Measurements from ENCODE around the gene KRTAP20-1. TPM values are rescaled to one million over a fixed set of nuclear protein-coding genes. Genes with fewer than 3 reads are reported as not detected.

Gene KRTAP20-1, protein sequence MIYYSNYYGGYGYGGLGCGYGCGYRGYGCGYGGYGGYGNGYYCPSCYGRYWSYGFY
- total RNA-seq = not detected

GRCh38 chr21:30616125-30616524 is at the start of gene KRTAP20-1:
TSS of gene KRTAP20-1 (plus strand) at chr21:30616425. CDS start at chr21:30616455, 30 bp downstream.
- TF ChIP-seq, protein P1, sequence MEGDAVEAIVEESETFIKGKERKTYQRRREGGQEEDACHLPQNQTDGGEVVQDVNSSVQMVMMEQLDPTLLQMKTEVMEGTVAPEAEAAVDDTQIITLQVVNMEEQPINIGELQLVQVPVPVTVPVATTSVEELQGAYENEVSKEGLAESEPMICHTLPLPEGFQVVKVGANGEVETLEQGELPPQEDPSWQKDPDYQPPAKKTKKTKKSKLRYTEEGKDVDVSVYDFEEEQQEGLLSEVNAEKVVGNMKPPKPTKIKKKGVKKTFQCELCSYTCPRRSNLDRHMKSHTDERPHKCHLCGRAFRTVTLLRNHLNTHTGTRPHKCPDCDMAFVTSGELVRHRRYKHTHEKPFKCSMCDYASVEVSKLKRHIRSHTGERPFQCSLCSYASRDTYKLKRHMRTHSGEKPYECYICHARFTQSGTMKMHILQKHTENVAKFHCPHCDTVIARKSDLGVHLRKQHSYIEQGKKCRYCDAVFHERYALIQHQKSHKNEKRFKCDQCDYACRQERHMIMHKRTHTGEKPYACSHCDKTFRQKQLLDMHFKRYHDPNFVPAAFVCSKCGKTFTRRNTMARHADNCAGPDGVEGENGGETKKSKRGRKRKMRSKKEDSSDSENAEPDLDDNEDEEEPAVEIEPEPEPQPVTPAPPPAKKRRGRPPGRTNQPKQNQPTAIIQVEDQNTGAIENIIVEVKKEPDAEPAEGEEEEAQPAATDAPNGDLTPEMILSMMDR (IDR thresholded peaks at IDR 0.05) = no peak
- intact Hi-C loops (cut with micrococcal nuclease) = no loop called here
- ATAC-seq = no peak

GRCh38 chr21:30567617-30568016 is 48.6 kb upstream of the KRTAP20-1 start:
- Mint-ChIP-seq H3K27me3 (no peaks in the 10 kb centered on the region), H3K9me3 (no peaks in the 10 kb centered on the region), H3K27ac (no peak overlapping the region), H3K4me3 (no peak overlapping the region), H3K36me3 (ENCODE audit: low read depth) (no peaks in the 10 kb centered on the region), H3K4me1 (ENCODE audit: low read depth) (no peaks in the 10 kb centered on the region)
- ChIA-PET POLR2A (no interaction called here), CTCF (no interaction called here)
- intact Hi-C loops (cut with micrococcal nuclease) = no loop called here
- no peak for DNase-seq
- no peak for ATAC-seq
- TF ChIP-seq, protein P1 (IDR thresholded peaks at IDR 0.05) = no peak

More at GRCh38 chr21:30616125-30616524, at the start of gene KRTAP20-1:
- no peaks in the 10 kb centered on the region for H3K9me3 Mint-ChIP-seq
- H3K27ac Mint-ChIP-seq = no peak within 1 kb of the TSS
- H3K27me3 Mint-ChIP-seq = no peaks in the 10 kb centered on the region
- H3K4me3 Mint-ChIP-seq = no peak within 1 kb of the TSS
- H3K4me1 Mint-ChIP-seq (ENCODE audit: low read depth) = no peaks in the 10 kb centered on the region
- no peaks in the 10 kb centered on the region for H3K36me3 Mint-ChIP-seq (ENCODE audit: low read depth)
- ChIA-PET POLR2A (no interaction called here), CTCF (no interaction called here)
- DNase-seq = no peak

GRCh38 chr21:30577766-30578165 is 38.5 kb upstream of the KRTAP20-1 start:
- H3K36me3 Mint-ChIP-seq (ENCODE audit: low read depth) = no peaks in the 10 kb centered on the region
- intact Hi-C loops (cut with micrococcal nuclease) = no loop called here
- H3K4me1 Mint-ChIP-seq (ENCODE audit: low read depth) = no peaks in the 10 kb centered on the region
- no peaks in the 10 kb centered on the region for H3K9me3 Mint-ChIP-seq
- no peak overlapping the region for H3K4me3 Mint-ChIP-seq
- POLR2A ChIA-PET = no interaction called here
- ATAC-seq (no peak), DNase-seq (no peak)
- H3K27me3 Mint-ChIP-seq = no peaks in the 10 kb centered on the region
- TF ChIP-seq, protein P1 (IDR thresholded peaks at IDR 0.05) = no peak
- CTCF ChIA-PET = no interaction called here
- no peak overlapping the region for H3K27ac Mint-ChIP-seq

- no peaks in the 10 kb centered on the region for H3K27me3 Mint-ChIP-seq
- no peak overlapping the region for H3K4me3 Mint-ChIP-seq
- no peaks in the 10 kb centered on the region for H3K4me1 Mint-ChIP-seq (ENCODE audit: low read depth)
- TF ChIP-seq, protein P1 (IDR thresholded peaks at IDR 0.05) = no peak
- intact Hi-C loops (cut with micrococcal nuclease) = no loop called here
- DNase-seq (no peak), ATAC-seq (no peak)
- no peaks in the 10 kb centered on the region for H3K36me3 Mint-ChIP-seq (ENCODE audit: low read depth)
- no peaks in the 10 kb centered on the region for H3K9me3 Mint-ChIP-seq
- ChIA-PET CTCF (interaction anchor here (0.6 kb wide), 1 partner anchor 75 kb away, joined by 3 read pairs; no protein-coding TSS in a partner anchor), POLR2A (no interaction called here)
- H3K27ac Mint-ChIP-seq = no peak overlapping the region
Measured at GRCh38 chr21:30579346-30579745, 36.9 kb upstream of the KRTAP20-1 start.

DNA sequence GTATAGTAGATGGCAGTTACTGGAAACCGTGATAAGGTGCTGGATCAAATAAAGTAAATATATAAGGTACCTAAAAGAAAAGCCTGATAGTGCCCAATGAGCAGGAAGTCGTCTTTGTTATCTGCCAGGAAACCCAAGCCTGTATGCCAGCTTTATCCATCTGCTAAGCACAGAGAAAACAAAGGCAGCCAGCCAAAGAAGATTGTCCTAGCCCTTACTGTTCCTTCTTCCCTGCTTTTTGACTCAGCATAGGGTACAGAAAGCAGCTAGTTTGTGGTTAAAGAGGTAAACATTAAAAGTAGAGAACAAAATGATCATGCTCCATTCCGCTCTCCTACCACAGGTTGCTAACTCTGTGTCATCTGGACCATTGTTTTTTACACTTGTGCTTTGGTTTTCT is 36.1 kb upstream of the KRTAP20-1 start:
- DNase-seq (no peak), ATAC-seq (no peak)
- ChIA-PET CTCF (no interaction called here), POLR2A (no interaction called here)
- Mint-ChIP-seq H3K36me3 (ENCODE audit: low read depth) (no peaks in the 10 kb centered on the region), H3K4me1 (ENCODE audit: low read depth) (no peaks in the 10 kb centered on the region), H3K9me3 (no peaks in the 10 kb centered on the region), H3K27me3 (no peaks in the 10 kb centered on the region), H3K4me3 (no peak overlapping the region), H3K27ac (no peak overlapping the region)
- intact Hi-C loops (cut with micrococcal nuclease) = no loop called here
- TF ChIP-seq, protein P1 (IDR thresholded peaks at IDR 0.05) = no peak
